Activated T-helper 1 cell treated with Interleukin-2 at 50 U/mL for 16 hours (primary cell): ENCODE measurements around the gene PIP4K2C.
"Not testable (repeated sequence)": the region's sequence is repeated elsewhere in the genome, so short reads cannot be mapped to it uniquely, and the experiment has no call there.

Experiments used
- DNase-seq: peaks from one replicate; pipeline ENCODE4 v3.0.0-alpha.2; 2020; ENCODE audit warnings: low read depth

PIP4K2C gene

DNA sequence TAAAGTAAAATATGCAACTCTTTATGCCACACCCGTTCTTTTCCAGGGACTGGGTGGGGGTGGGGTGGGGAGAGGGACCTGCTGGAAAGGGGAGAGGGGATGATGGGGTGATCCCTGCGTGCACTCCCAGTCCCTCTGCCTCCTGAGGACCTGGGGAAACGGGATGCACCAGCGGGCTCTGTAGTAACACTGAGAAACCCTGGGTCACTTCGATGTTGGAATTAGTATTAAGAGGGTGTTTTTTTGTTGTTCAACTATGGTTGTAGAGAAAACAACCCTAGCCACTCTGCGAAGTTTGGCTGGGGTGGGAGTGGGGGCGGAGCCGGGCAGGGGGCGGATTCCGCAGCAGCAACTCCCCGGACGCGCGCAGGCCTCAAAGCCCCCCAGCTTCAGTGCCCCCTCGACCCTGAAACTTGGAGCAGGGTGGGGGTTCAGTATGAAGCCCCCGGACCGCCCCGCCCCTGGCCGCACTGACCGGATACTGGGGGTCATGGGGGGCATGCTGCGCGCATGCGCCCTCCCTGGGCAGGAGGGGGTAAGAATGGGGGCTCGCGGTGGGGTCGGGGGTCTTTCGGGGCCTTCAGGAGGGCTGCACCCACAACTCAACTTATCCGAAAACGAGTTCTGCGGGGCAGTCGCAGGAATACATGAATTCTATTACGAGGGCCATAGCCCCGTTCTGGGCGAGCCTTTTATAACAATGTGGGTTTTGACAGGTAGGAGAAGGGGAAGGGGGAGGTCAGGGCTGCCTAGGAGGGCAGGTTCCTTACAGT lies 19.0 kb downstream of the PIP4K2C start:
- DNase-seq, result no peak

DNA sequence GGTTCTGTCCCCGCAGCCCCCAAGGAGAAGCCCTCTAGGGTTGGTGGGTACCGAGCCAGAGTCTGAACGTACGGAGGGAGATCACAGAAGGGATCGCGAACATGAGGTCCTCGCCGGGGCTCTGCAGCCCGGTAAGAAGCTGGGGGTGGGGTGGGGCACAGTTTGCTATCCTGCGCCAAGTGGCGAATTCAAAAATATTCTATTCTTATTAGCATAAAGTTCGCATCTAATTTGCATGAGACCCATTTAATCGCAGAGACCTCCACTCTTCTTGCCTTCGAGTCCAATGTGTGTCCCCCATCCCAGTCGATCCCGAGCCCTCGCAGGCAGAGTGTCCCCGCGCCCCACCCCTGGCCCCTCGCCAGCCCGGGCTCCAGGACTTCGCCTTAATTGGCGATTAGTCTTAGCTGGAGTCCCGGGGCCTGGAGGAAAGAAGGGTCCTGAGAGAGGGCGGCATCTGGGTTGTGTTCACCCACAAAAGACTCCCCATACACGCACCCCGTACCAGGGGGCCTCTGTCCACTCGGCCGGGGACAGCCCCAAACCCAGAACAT lies 19.6 kb downstream of the PIP4K2C start:
- DNase-seq, result no peak

DNA sequence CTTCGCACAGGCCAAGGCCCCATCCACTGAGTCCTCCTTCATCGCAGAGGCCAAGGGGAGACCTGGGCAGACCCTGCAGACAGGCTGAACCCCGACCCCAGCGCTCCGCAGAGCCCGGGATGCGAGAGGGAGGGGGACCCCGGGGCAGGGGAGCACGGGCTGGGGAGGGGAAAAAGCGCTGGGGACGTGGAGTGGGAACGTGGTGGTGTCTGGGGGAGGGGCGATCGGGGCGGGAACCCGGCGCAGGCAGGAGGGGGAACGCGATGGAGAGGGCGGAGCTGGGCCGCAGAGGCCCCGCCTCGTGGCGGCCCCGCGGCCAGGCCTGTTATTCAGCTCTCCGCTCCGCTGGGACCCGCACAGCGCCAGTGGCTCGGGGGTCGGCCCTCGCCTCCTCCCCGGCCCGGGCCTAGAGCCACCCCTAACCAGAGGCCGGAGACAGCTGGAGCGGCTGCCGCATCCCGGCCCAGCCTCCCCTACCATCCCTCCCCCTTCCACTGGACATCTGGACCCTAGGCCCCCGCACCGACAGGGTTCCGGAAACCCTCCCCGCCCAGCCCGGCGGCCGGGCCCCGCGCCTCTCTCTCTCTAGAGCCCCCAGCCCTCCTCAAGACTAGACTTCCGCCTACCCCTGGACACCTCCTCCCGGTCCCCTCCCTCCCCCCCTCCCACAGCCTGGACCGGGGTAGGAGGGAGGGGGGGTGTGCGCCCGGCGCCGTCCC lies 20.3 kb downstream of the PIP4K2C start, which contains the start of gene ARHGEF25:
TSS of gene ARHGEF25 (plus strand) at position 328 of the 719 bp plus-strand sequence. CDS start 460 bp downstream, outside the sequence.
- no peak for DNase-seq

DNA sequence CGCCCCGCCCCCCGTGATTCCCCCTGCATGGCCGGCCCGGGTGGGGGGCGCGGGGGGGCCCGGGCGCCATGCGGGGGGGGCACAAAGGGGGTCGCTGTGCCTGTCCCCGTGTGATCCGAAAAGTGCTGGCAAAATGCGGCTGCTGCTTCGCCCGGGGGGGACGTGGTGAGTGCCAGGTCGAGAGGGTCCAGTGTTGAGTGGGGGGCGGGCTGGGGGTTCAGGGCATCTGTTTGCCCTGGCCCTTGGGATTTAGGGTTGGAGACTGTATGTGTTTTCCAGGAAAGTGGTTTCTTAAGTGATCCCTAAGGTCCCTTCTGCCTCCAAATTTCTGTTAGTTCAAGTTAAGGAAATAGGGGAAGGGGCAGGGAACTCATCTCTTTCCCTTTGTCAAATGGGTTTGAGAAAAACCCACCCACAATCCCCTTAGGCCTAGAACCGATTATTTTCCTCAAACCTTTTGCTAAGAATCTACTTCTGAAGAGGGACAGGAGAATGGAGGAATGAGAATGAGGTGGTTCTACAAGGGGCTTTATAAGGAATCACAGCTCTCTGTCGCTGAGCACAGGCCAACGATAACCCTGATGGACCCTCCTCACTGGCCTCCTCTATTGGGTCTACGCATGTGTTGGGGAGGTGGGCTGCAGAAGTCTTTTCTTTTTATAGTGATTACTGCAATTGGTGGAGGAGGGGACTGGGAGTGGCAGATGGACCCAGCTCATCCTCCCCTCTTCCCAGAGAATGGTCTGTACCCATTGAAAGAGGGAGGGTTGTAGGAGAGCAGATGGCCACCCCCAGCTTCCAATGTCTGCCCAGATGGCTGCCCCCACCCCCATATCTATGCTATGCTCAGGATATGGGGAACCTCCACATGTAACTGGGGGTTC lies 21.1 kb downstream of the PIP4K2C start:
- DNase-seq, result no peak

DNA sequence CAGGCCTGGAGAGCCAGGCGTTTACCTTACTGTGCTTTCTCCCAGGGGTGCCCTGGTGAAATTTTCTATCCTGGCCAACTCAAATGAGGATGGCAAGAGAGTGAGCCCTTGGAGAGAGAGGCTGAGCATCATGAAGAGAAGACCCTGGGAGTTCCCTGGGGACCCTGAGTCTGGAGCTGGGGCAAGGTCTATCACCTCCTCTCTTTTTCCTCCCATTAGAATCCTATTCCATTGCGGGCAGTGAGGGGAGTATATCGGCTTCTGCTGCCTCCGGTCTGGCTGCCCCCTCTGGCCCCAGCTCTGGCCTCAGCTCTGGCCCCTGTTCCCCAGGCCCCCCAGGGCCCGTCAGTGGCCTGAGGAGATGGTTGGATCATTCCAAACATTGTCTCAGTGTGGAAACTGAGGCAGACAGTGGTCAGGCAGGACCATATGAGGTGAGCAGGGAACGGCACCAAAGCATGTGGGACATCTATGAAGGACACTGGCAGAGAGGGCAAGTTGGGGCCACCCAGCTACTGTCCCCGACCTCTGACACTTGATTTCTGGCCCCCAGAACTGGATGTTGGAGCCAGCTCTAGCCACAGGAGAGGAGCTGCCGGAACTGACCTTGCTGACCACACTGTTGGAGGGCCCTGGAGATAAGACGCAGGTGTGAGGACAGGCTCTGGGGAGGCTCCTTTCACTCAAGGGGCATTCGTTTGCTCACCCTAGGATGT lies 21.9 kb downstream of the PIP4K2C start:
- DNase-seq, result no peak

DNA sequence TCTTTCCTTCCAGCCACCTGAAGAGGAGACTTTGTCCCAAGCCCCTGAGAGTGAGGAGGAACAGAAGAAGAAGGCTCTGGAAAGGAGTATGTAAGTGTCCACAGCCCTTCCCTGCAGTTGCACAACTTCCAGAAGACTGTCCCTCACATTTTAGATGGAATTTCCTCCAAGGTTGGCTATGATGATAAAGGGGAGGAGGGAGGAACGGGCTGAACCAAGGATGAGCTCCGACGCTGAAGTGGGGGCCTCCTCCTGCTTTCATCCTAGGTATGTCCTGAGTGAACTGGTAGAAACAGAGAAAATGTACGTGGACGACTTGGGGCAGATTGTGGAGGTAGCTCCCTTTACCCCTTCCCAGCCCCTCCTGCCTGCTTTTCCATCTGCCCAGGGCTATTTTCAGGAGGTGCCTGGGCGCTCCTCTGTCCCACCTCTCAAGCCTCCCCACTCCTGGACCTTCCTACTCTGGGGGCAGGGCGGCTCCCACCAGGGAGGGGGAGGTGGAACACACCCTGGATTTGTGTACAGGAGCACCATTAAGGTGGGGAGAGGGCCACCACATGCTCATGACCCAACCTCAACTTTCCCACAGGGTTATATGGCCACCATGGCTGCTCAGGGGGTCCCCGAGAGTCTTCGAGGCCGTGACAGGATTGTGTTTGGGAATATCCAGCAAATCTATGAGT lies 22.6 kb downstream of the PIP4K2C start:
- no peak for DNase-seq

DNA sequence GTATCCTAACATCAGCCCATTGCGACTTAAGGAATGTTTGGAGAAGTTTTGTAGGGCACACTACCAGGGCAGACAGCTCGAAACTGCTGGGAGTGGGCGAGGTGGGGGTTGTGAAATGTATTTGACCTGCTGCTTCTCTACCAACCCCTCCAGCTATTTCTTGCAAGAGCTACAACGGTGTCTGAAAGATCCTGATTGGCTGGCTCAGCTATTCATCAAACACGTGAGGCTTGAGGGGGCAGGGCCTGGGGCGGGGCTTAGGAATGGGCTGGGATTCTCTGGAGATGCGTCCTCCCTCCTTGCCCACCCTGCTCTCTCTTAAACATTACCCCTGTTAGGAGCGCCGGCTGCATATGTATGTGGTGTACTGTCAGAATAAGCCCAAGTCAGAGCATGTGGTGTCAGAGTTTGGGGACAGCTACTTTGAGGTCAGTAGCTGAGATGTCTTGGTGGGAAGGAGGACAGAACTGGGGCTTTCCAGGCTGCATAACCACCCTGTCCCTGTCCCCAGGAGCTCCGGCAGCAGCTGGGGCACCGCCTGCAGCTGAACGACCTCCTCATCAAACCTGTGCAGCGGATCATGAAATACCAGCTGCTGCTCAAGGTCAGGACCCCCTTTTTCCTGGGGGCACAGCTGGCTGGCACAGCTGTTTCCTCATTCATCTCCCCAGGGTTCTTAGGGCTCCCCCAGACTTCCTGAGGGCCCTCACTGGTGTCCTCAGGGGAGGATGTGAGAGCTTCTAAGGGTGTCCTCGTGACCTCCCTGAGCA lies 23.4 kb downstream of the PIP4K2C start:
- no peak for DNase-seq

DNA sequence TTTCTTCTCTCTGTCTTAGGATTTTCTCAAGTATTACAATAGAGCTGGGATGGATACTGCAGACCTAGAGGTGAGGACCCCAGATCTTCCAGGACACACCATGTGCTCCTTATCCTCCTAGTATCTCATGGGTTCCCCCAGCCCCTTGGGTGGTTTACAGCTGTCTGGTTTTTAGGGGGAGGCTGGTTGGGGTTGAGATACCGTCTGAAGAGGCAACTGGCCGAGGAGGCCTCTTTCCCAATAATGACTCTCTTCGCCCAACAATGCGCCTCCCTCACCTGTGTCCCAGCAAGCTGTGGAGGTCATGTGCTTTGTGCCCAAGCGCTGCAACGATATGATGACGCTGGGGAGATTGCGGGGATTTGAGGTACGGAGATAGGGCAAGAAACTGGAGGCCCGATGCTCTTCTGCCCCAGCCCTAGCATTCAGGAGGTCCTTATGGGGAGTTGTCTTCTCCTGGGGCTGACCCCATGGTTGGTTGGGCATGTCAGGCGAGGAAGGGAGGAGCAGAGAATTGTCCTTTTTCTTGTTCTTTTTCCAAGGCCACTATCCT lies 24.0 kb downstream of the PIP4K2C start:
- DNase-seq, result no peak

DNA sequence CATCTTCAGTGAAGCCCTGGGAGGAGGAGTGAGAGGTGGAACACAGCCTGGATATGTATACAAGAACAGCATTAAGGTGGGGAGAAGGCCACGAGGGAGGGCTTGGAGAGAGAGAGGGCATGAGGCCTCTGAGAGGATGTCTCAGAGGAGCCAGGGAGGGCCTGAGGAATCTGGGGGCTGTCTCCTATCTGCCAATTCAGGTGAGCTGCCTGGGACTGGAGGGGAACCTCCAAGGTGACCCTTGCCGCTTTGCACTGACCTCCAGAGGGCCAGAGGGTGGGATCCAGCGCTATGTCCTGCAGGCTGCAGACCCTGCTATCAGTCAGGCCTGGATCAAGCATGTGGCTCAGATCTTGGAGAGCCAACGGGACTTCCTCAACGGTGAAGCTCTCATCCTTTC lies 24.6 kb downstream of the PIP4K2C start:
- no peak for DNase-seq

DNA sequence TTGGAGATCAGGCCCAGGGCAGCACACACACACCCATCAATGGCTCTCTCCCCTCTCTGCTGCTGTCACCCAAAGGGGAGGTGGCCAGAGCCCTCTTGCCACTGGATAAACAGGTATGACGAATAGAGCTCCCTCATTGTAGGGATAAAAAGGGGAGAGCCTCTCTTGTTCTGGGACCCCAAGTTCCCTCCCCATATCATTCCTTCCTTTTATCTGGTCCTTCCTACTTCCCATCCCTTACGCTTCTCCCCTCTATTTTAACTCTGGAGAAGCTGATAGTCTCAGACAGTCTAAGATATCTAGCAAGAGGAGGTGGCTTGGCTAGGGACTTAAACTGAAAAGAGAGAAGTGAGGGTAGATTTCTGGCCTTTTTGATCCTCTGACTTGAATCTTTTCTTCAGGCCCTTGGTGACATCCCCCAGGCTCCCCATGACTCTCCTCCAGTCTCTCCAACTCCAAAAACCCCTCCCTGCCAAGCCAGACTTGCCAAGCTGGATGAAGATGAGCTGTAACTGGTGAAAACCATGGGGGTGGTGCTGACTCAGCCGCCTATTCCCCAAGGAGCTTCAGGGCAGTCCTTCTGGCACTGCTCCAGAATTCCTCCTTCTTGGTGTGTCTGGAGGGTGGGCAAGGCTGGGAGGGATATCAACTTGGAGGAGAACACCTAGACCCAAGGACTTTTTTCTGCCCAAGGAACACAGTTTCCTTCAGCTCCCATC lies 25.6 kb downstream of the PIP4K2C start:
- no peak for DNase-seq

DNA sequence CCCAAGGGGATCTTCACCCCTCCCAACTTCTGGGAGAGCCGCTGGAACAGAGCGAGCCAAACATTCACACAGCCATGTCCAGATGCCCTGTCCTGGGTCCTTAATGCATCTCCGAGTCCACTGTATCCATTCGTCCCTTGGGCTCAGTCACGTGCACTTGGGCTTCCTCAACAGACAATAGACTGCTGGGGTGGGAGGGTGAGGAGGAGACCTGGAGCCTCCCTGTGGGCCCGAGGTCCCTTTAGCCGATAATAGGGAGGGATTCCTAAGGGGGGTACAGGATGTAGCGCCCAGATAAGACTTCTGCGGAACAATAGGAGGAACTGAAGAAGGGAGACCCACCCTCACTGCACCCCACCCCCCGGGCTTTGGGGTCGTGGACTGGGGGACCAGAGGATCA lies 26.9 kb downstream of the PIP4K2C start:
- no peak for DNase-seq

DNA sequence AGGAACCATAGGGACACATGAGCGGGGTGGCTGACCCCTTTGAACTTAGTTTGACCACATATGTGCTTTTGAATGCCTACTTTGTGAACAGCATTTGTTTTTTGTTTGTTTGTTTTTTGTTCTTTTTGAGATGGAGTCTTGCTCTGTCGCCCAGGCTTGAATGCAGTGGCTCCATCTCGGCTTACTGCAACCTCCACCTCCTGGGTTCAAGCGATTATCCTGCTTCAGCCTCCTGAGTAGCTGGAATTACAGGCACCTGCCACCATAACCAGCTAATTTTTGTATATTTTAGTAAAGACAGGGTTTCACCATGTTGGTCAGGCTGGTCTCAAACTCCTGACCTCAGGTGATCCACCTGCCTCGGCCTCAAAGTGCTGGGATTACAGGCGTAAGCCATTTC lies 27.4 kb downstream of the PIP4K2C start:
- not testable (repeated sequence) for DNase-seq

DNA sequence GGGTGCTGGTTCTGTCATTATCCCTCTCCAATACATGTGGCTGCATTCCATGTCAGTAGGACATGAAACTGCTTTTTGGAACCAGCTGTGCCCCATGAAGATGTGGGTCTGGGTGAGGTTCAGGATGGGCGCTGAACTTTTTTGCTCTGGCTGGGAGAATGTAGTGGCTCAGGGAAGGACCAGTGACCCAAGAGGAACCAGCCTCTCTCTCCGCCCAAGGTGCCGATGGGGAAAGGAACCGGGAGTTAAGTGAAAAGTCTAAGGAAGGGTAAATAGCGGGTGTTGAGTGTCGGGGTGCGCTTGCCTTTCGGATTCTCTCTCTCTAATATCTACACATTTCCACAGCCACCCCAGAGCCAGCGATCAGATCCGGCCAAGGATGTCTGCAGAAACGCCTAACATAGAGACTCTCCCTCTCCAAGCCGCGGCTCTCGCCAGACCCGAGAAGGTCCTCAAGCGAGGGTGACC lies 28.0 kb downstream of the PIP4K2C start:
- DNase-seq, result no peak

DNA sequence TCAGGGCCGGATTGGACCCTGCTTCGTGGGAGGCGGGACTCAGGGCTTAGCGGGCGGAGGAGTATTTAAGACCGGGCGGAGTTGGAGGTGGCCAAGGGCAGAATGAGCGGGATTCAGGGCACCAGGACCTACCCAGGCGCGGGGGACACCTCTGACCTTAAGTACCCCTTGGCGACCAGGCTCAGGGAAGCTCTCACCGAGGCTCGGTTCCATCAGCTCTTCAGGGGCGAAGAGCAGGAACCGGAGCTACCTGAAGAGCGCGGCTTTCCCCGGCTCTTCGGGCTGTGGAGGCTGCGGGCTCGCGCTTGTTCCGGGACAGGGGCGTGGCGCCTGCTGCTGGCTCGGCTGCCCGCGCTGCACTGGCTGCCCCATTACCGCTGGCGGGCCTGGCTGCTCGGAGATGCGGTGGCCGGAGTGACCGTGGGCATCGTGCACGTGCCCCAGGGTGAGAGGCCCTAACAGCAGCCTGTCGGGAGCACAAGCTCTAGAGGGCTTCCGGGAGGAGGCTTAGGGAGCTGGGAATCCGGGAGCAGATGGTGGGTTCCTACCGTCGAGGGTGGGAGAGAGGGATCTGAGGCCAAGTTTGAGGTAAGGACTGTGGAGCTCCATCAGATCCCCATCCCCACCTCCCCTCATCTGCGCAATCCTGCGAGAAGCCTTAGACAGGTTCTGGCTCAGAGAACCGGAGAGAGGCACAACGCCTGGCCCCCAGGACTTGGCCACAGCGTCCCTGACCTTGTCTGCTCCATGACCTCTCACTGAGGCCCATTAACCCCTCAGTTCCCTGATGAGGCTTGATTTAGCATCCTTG lies 28.6 kb downstream of the PIP4K2C start:
- no peak for DNase-seq

DNA sequence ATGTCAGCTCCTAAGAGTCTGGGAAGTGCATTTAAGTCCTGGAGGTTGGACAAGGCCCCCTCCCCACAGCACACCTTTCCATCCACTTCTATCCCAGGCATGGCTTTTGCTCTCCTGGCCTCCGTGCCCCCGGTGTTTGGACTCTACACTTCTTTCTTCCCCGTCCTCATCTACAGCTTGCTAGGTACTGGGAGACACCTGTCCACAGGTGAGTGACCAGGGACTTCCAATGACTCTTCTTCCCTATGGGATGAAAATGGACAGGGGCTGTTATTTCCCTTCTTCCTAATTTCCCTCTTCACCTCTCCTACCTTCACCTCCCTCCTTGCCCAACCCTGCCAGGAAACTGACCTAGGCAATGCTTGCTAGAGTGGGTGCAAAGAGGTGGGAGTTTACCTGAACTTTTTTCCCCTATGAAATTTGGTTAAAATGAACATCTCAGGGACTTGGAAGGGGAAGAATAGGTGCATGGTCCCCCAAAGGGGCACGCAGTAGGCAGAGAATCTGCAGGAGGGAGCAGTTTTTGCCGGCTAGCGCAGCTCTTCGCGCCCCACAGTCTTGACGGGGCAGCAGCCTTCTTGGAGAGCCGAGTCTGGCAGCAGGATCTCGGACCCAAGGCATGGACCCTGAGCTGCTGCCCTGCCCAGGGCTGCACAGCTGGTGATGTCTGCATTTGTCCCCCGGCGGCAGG lies 29.4 kb downstream of the PIP4K2C start:
- no peak for DNase-seq

DNA sequence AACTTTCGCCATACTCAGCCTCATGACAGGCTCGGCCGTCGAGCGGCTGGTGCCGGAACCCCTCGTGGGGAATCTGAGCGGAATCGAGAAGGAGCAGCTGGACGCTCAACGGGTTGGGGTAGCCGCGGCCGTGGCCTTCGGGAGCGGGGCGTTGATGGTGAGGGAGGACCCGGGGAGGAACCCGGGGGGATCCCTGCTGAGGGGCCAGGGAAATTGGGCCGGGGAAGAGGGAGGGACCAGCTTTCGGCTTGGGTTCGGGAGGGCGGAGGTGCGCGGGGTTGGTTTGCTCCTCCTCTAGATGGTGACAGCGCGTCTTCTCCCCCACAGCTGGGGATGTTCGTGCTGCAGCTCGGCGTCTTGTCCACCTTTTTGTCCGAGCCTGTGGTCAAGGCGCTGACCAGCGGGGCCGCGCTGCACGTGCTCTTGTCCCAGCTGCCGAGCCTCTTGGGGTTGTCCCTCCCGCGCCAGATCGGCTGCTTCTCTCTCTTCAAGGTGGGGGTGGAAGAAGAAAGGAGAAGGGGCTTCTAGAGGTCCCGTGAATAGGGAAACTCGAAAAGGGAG lies 30.0 kb downstream of the PIP4K2C start:
- no peak for DNase-seq
